Right atrium auricular region (tissue), 2 donors: ENCODE data around the gene PCDHB5. TPM values are rescaled to one million over a fixed set of nuclear protein-coding genes. Genes with fewer than 3 reads are reported as not detected.
"Not testable (repeated sequence)": the region's sequence is repeated elsewhere in the genome, so short reads cannot be mapped to it uniquely, and the experiment has no call there.

Source experiments
- DNase-seq: peaks from one replicate; pipeline ENCODE4 v3.0.0-alpha.2; 2019; ENCODE audit warnings: low spot score
- H3K27ac ChIP-seq, 2 donors: fragments of 200-600 bp; sonication (generic); 1 replicate in 1 of 2; 2 replicates in 1 of 2; pipeline ENCODE4 v1.5.1; 2016 to 2019
- H3K27me3 ChIP-seq, 2 donors: fragments of 200-600 bp; sonication (generic); one replicate each; pipeline versions ENCODE4 v1.5.1 to v1.6.0; 2017 to 2019
- H3K36me3 ChIP-seq: fragments of 200-600 bp; sonication (generic); one replicate; pipeline ENCODE4 v1.5.1; 2016
- H3K4me1 ChIP-seq, 2 donors: fragments of 200-600 bp; sonication (generic); one replicate each; pipeline versions ENCODE4 v1.5.1 to v1.6.0; 2017 to 2019
- H3K4me3 ChIP-seq, 2 donors: fragments of 200-600 bp; sonication (generic); 1 replicate in 1 of 2; 2 replicates in 1 of 2; pipeline ENCODE4 v1.5.1; 2017 to 2019; ENCODE audit warnings: mild to moderate bottlenecking in 1 of 2, moderate library complexity in 1 of 2
- H3K9me3 ChIP-seq, 2 donors: fragments of 200-600 bp; sonication (generic); one replicate each; pipeline ENCODE4 v1.5.1; 2019
- CTCF ChIP-seq, 2 donors: fragments of 200-600 bp; sonication (generic); IDR thresholded peaks; one replicate each; pipeline ENCODE4 v1.5.1; 2019; ENCODE audit warnings: antibody characterized with exemption in 2 of 2
- total RNA-seq, 2 donors: library from RNA; depleted of rRNA; stranded (reverse); fragments of >200 nt; gene quantifications; one replicate each; pipeline ENCODE4 v1.1.0, GENCODE V29; 2016

The PCDHB5 gene
- total RNA-seq, 2 donors from 2014 or later = 3.8 to 4.3 TPM

GRCh38 chr5:141127305-141127704, 7.7 kb upstream of the PCDHB5 start:
- Histone ChIP-seq H3K4me3 (no peak overlapping the region), H3K9me3 (peaks cover 0 to 19% of the 10 kb centered on the region in 2 donors), H3K36me3 (no peaks in the 10 kb centered on the region), H3K27me3 (no peaks in the 10 kb centered on the region), H3K27ac (no peak overlapping the region), H3K4me1 (no peaks in the 10 kb centered on the region)
- no peak for TF ChIP-seq CTCF (IDR thresholded peaks at IDR 0.05)
- DNase-seq = no peak

- Histone ChIP-seq H3K27me3 (no peaks in the 10 kb centered on the region), H3K9me3 (peaks cover 0 to 73% of the 10 kb centered on the region in 2 donors)
Observed at GRCh38 chr5:141135718-141136266, 786 bp downstream of the PCDHB5 start.

GRCh38 chr5:141137346-141137745, 2.3 kb downstream of the PCDHB5 start:
- H3K9me3 ChIP-seq = peaks cover 0 to 75% of the 10 kb centered on the region in 2 donors
- not testable (repeated sequence) for H3K36me3 ChIP-seq, DNase-seq, H3K4me3 ChIP-seq, H3K27ac ChIP-seq, H3K4me1 ChIP-seq, H3K27me3 ChIP-seq

More at GRCh38 chr5:141135718-141136266, 786 bp downstream of the PCDHB5 start:
- Histone ChIP-seq H3K4me1 (no peaks in the 10 kb centered on the region), H3K36me3 (no peaks in the 10 kb centered on the region), H3K27ac (no peak overlapping the region), H3K4me3 (peak overlapping the region in 1 of 2 donors; percentile 47)
- DNase-seq = no peak
- no peak for TF ChIP-seq CTCF (IDR thresholded peaks at IDR 0.05)

GRCh38 chr5:141149812-141150211, 14.8 kb downstream of the PCDHB5 start, which contains the start of gene PCDHB6:
Gene PCDHB6, plus strand, starts transcription at chr5:141150057. Its CDS starts 201 bp downstream, at chr5:141150258.
- Histone ChIP-seq H3K27ac (no peak within 1 kb of the TSS), H3K9me3 (peaks cover 5 to 75% of the 10 kb centered on the region in 2 donors), H3K27me3 (no peaks in the 10 kb centered on the region), H3K4me3 (no peak within 1 kb of the TSS), H3K36me3 (no peaks in the 10 kb centered on the region), H3K4me1 (no peaks in the 10 kb centered on the region)
- DNase-seq = no peak
- TF ChIP-seq CTCF (IDR thresholded peaks at IDR 0.05) = peak in 1 of 2 donors; percentile 18

GRCh38 chr5:141150224-141150992, 15.4 kb downstream of the PCDHB5 start:
- Histone ChIP-seq H3K36me3 (no peaks in the 10 kb centered on the region), H3K9me3 (peaks cover 5 to 81% of the 10 kb centered on the region in 2 donors), H3K4me3 (no peak overlapping the region), H3K27ac (no peak overlapping the region), H3K4me1 (no peaks in the 10 kb centered on the region), H3K27me3 (no peaks in the 10 kb centered on the region)
- no peak for DNase-seq
- TF ChIP-seq CTCF (IDR thresholded peaks at IDR 0.05) = no peak

GRCh38 chr5:141150993-141151325, 16.0 kb downstream of the PCDHB5 start:
- no peak overlapping the region for H3K4me3 ChIP-seq

GRCh38 chr5:141151632-141152031, 16.6 kb downstream of the PCDHB5 start:
- peaks cover 5 to 91% of the 10 kb centered on the region in 2 donors for H3K9me3 ChIP-seq
- not testable (repeated sequence) for DNase-seq, H3K4me3 ChIP-seq, H3K27me3 ChIP-seq, H3K36me3 ChIP-seq, H3K4me1 ChIP-seq, H3K27ac ChIP-seq

More at GRCh38 chr5:141150993-141151325, 16.0 kb downstream of the PCDHB5 start:
- H3K36me3 ChIP-seq = no peaks in the 10 kb centered on the region
- no peaks in the 10 kb centered on the region for H3K27me3 ChIP-seq
- H3K9me3 ChIP-seq = peaks cover 5 to 86% of the 10 kb centered on the region in 2 donors
- no peaks in the 10 kb centered on the region for H3K4me1 ChIP-seq
- DNase-seq = no peak
- TF ChIP-seq CTCF (IDR thresholded peaks at IDR 0.05) = no peak
- H3K27ac ChIP-seq = no peak overlapping the region

GRCh38 chr5:141152096-141152495, 17.1 kb downstream of the PCDHB5 start:
- H3K9me3 ChIP-seq = peaks cover 5 to 91% of the 10 kb centered on the region in 2 donors
- not testable (repeated sequence) for DNase-seq, H3K27ac ChIP-seq, H3K36me3 ChIP-seq, H3K4me3 ChIP-seq, H3K27me3 ChIP-seq, H3K4me1 ChIP-seq
